ENCODE results near the gene STRADB. TPM values are rescaled to one million over a fixed set of nuclear protein-coding genes. Genes with fewer than 3 reads are reported as not detected.

Gene STRADB
- total and polyA plus RNA-seq, 7 donors: 14.7 to 142 (median 23.0) TPM

- Histone ChIP-seq H3K27me3 (no peaks in the 10 kb centered on the region), H3K36me3 (no peaks in the 10 kb centered on the region), H3K27ac (peak overlapping the region in 1 of 4 donors; percentile 76), H3K4me1 (peaks cover 0 to 56% (median 45%) of the 10 kb centered on the region in 4 donors), H3K9me3 (no peaks in the 10 kb centered on the region), H3K4me3 (no peak overlapping the region)
- WGBS, 2 donors: 55 to 75% methylated on average over 3 of the region's 3 CpGs
- intact Hi-C loops (cut with DNase I): no loop called here
- DNase-seq: no peak
- TF ChIP-seq, protein P1, sequence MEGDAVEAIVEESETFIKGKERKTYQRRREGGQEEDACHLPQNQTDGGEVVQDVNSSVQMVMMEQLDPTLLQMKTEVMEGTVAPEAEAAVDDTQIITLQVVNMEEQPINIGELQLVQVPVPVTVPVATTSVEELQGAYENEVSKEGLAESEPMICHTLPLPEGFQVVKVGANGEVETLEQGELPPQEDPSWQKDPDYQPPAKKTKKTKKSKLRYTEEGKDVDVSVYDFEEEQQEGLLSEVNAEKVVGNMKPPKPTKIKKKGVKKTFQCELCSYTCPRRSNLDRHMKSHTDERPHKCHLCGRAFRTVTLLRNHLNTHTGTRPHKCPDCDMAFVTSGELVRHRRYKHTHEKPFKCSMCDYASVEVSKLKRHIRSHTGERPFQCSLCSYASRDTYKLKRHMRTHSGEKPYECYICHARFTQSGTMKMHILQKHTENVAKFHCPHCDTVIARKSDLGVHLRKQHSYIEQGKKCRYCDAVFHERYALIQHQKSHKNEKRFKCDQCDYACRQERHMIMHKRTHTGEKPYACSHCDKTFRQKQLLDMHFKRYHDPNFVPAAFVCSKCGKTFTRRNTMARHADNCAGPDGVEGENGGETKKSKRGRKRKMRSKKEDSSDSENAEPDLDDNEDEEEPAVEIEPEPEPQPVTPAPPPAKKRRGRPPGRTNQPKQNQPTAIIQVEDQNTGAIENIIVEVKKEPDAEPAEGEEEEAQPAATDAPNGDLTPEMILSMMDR (IDR thresholded peaks at IDR 0.05): no peak
- no peak for TF ChIP-seq POLR2AphosphoS5 (IDR thresholded peaks at IDR 0.05)
- no peak for TF ChIP-seq POLR2A (IDR thresholded peaks at IDR 0.05)
- no peak for TF ChIP-seq EP300 (IDR thresholded peaks at IDR 0.05)
These were observed 46.8 kb upstream of the STRADB start for GRCh38 chr2:201404699-201405280.

DNA sequence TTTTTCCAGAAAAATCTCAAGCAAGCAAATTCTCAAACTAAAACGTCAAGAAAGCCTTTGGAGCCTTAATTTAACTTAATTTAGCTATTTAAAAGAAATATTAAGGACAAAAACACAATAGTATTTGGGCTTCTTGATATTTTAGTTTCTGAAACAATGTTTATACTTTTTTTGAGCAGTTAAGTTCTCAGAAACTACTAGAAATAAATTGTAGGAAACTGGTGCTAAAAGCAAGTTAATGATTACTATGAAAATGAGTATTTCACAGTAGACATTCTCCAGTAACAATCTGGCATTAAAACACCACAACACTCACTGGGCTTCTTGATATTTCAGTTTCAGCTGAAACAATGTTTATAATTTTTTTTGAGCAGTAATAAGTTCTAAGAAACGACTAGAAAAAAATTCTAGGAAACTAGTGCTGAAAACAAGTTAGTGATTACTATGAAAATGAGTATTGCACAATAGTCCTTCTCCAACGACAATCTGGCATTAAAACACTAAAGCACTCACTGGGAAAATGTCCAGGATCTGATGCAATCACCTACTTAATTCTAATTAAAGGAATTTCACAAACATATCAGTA is 45.4 kb upstream of the STRADB start:
- intact Hi-C loops (cut with DNase I): loop anchor here (2.0 kb wide), 1 partner anchor 45 kb away; the partner anchor contains the start of genes STRADB and TRAK2
- Histone ChIP-seq H3K27ac (peak overlapping the region; percentile 32 to 76 (median 59)), H3K36me3 (no peaks in the 10 kb centered on the region), H3K27me3 (no peaks in the 10 kb centered on the region), H3K9me3 (no peaks in the 10 kb centered on the region), H3K4me1 (peaks cover 0 to 55% (median 45%) of the 10 kb centered on the region in 4 donors), H3K4me3 (no peak overlapping the region)
- DNase-seq: no peak
- 20 to 29% methylated on average over 3 of the region's 3 CpGs for WGBS, 2 donors
- TF ChIP-seq EP300 (IDR thresholded peaks at IDR 0.05) (no peak), POLR2A (IDR thresholded peaks at IDR 0.05) (no peak), POLR2AphosphoS5 (IDR thresholded peaks at IDR 0.05) (peak; percentile 52 to 67 (median 63))
- TF ChIP-seq, protein P1 (IDR thresholded peaks at IDR 0.05): no peak

GRCh38 chr2:201407265-201407664 is 44.3 kb upstream of the STRADB start:
- peaks cover 0 to 49% (median 42%) of the 10 kb centered on the region in 4 donors for H3K4me1 ChIP-seq
- WGBS, 2 donors: 95 to 97% methylated on average over 2 of the region's 2 CpGs
- no peak overlapping the region for H3K4me3 ChIP-seq
- peak overlapping the region; percentile 2 to 76 (median 48) for H3K27ac ChIP-seq
- H3K27me3 ChIP-seq: no peaks in the 10 kb centered on the region
- no peak for TF ChIP-seq EP300 (IDR thresholded peaks at IDR 0.05)
- TF ChIP-seq POLR2AphosphoS5 (IDR thresholded peaks at IDR 0.05): no peak
- TF ChIP-seq, protein P1 (IDR thresholded peaks at IDR 0.05): no peak
- TF ChIP-seq POLR2A (IDR thresholded peaks at IDR 0.05): no peak
- H3K36me3 ChIP-seq: no peaks in the 10 kb centered on the region
- H3K9me3 ChIP-seq: no peaks in the 10 kb centered on the region
- intact Hi-C loops (cut with DNase I): loop anchor here (2.0 kb wide), 1 partner anchor 44 kb away; the partner anchor contains the start of genes STRADB and TRAK2
- no peak for DNase-seq

- TF ChIP-seq POLR2AphosphoS5 (IDR thresholded peaks at IDR 0.05) (no peak), EP300 (IDR thresholded peaks at IDR 0.05) (no peak), POLR2A (IDR thresholded peaks at IDR 0.05) (no peak)
- TF ChIP-seq, protein P1 (IDR thresholded peaks at IDR 0.05): no peak
- Histone ChIP-seq H3K4me3 (no peak overlapping the region), H3K4me1 (peaks cover 0 to 45% (median 34%) of the 10 kb centered on the region in 4 donors), H3K9me3 (no peaks in the 10 kb centered on the region), H3K36me3 (no peaks in the 10 kb centered on the region), H3K27ac (no peak overlapping the region), H3K27me3 (no peaks in the 10 kb centered on the region)
- no peak for DNase-seq
- WGBS, 2 donors: 90 to 93% methylated on average over 3 of the region's 3 CpGs
- intact Hi-C loops (cut with DNase I): no loop called here
These were observed 42.6 kb upstream of the STRADB start for GRCh38 chr2:201408931-201409330.

Data from sigmoid colon (tissue), 7 donors.